Cardiac fibroblast (primary cell): ENCODE data around the gene TMEM108.

Experiments used
- DNase-seq, 2 donors: peaks; one replicate each; pipeline versions ENCODE4 v3.0.0 to v3.0.0-alpha.2; 2010; ENCODE audit warnings: low read depth in 2 of 2
- H3K4me3 ChIP-seq, 2 donors: replicated peaks in 1 of 2; 1 replicate in 1 of 2; 2 replicates in 1 of 2; pipeline ENCODE4 v1.5.1; 2011; ENCODE audit warnings: low read depth in 2 of 2, low read length in 2 of 2, mild to moderate bottlenecking in 2 of 2, moderate library complexity in 1 of 2
- TF ChIP-seq, protein P1 (sequence below): IDR thresholded peaks from one replicate; pipeline ENCODE4 v1.5.1; 2011; ENCODE audit warnings: low read depth, mild to moderate bottlenecking, low read length, inconsistent platforms

The TMEM108 gene

DNA sequence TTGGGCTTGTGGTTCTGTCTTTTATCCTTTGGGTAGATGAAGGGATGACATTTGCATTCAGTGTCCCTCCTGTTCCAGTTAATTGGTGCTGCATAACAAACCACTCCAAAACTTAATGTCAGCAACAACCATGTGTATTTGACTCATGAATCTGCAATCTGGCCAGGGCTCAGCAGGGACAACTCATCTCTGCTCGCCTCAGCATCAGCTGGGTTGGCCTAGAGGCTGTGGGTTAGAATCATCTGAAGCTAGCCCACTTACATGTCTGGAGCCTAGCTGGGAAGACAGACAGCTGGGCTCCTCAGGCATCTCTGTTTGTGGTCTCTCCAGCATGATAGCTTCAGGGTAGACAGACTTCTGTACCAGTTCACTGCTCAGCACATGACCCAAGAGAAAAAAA is 92.0 kb downstream of the TMEM108 start:
- TF ChIP-seq, protein P1, sequence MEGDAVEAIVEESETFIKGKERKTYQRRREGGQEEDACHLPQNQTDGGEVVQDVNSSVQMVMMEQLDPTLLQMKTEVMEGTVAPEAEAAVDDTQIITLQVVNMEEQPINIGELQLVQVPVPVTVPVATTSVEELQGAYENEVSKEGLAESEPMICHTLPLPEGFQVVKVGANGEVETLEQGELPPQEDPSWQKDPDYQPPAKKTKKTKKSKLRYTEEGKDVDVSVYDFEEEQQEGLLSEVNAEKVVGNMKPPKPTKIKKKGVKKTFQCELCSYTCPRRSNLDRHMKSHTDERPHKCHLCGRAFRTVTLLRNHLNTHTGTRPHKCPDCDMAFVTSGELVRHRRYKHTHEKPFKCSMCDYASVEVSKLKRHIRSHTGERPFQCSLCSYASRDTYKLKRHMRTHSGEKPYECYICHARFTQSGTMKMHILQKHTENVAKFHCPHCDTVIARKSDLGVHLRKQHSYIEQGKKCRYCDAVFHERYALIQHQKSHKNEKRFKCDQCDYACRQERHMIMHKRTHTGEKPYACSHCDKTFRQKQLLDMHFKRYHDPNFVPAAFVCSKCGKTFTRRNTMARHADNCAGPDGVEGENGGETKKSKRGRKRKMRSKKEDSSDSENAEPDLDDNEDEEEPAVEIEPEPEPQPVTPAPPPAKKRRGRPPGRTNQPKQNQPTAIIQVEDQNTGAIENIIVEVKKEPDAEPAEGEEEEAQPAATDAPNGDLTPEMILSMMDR = no peak
- no peak overlapping the region for H3K4me3 ChIP-seq
- DNase-seq = peak in 1 of 2 donors; percentile 28

DNA sequence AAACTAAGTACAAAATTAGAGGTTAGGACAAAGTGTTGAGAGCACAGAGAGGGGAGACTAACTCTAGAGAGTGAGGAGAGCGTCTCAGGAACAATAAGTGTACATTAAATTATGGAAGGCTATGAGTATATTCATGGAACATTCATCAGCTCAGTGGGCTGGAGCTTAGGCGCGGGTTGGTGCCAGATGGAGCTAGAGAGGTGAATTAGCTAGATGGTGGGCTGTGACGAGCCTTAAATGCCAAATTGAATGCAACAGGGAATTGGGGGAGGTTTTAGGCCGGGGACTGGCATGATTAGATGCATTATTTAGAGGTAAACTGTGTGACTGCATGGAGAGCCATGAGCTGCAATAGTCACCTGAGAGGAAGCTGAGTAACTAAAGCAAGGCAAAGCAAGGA is 97.1 kb downstream of the TMEM108 start:
- H3K4me3 ChIP-seq = no peak overlapping the region
- DNase-seq = no peak
- TF ChIP-seq, protein P1 = no peak

DNA sequence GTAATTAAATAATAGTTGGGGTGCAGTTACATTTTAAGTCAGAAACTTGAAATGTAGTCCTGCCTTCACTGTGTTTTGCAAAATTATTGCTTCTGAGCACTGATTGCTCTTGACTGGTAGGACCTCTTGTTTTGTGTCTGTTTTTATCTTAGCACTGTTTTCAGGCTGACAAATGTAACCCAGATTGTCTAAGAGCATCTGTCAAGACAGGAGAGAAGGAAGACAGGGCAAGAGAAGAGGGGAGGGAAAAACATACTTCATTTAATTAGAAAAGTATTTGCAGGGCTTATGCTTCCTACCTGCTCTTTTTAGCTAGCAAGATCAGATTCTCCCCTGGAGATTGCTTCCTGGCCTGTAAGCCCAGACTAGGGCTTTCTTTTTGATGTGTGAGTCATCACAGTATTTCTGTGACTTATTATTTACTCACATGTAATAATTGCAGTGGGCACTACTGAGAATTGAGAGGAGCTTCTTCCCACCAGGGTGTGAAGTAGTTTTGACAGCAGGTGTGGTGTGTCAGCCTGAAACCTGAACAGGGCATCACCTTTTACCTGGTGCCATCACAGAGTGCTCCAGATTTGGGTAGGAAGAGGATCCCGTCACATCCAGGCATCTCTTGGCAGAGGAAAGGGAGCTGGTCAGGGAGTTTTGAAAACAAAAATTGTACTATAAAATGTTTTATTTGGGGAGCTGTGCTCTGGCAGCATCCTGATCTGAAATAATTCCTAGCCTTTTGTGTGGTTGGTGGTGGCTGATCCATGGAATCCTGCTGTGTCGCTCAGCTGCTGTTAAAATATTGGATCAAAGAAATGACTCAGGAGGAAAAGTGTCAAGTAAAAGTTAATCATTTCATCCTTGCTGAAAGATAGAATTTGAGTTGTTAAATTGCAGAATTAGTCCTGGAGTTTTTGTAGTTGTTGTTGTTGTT is 98.2 kb downstream of the TMEM108 start:
- H3K4me3 ChIP-seq = no peak overlapping the region
- TF ChIP-seq, protein P1 = no peak
- peak in 1 of 2 donors; percentile 19 for DNase-seq

DNA sequence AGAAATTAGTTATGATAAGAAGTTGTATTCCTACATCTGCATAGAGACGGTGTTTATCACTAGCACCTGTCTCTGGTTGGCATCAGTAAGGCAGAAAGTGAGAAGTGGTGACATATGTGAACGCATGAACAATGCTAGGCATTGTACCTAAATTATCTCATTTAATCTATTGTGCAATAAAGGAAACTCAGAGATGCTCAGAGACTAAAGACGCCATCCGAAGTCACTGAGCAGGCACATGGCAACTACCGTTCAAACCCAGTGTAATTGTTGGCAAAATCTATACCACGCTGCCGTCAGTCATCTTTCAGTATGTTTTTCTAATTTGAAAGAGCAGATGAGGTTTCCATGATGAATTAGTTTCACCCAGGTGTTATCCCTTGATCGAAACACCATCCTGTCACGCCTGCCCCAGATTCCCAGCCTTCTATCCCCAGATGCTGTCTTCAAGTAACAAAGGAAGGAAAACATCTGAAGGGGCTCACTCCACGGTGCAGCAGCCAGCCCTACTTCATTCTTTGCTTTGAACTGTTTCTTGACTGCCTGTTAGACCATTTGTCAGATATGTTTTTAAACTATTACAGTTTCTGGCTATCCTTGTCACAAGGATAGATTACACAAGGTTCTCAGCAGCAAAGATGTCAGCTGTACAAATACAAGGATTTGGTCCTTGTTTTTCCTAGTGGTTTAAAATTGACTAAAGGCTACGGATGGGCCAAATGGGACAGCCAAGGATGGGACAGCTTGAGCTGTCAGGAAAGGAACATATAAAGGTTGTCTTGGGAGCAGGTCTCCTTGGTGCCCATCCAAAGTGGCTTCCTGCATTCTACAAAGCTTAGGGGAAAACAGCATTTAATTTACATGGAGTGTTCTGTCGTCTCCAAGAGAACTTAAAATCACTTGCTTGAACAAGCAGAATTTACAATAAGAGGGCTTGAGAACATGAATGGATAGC is 99.1 kb downstream of the TMEM108 start:
- no peak for DNase-seq
- TF ChIP-seq, protein P1 = no peak
- H3K4me3 ChIP-seq = no peak overlapping the region

DNA sequence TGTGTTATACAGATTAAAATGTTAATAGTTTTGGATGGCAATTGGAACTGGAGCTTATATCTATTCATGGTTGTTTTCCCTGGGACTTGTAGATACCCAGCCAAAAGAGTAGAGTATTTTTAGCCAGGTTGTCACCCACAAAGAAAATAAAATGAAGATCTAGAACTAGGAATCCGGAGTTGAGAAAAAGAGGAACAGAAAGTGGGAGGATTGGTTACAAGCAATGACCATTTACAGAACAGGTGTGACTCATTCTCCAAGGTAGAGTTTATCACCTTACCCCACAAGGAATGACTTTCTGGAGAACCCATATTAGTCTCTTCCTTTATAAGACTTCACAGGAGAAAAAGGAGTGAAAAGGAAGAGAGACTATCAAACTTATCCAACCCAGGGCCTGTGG is 99.8 kb downstream of the TMEM108 start:
- no peak overlapping the region for H3K4me3 ChIP-seq
- TF ChIP-seq, protein P1 = no peak
- DNase-seq = no peak

DNA sequence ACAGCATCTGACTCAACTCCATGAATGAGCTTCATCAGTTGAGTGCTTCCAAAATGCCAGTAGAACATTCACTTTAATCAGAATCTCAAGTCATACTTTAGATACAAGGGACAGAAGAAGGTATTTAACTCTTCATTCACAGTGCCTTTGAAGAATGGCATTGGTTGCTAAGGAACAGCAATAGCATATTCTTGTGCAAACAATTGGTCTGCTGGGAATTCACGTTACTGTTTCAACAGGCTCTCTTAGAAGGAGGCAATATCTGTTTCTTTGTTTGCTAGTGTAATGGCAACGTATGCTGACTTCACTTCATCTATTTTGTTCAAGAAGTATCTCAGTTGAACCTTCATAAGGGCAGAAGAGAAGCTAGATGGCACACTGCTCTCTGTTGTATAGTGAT is 113.9 kb downstream of the TMEM108 start:
- H3K4me3 ChIP-seq = no peak overlapping the region
- TF ChIP-seq, protein P1 = no peak
- no peak for DNase-seq
